Suprapubic skin (tissue), 4 donors: Measurements from ENCODE around the gene GRIK5.

Source experiments
- CTCF ChIP-seq, 2 donors: fragments of 200-600 bp in 1 of 2; fragments of 450-650 bp in 1 of 2; sonication (generic) in 1 of 2; IDR thresholded peaks; one replicate each; pipeline ENCODE4 v1.5.1; 2016 to 2019; ENCODE audit warnings: antibody characterized with exemption in 2 of 2, mild to moderate bottlenecking in 1 of 2, moderate library complexity in 1 of 2
- EP300 ChIP-seq: sonication (generic); formaldehyde crosslinking; IDR thresholded peaks from one replicate; pipeline ENCODE4 v1.6.1; 2017; ENCODE audit warnings: antibody characterized with exemption
- POLR2AphosphoS5 ChIP-seq, 3 donors: sonication (generic); formaldehyde crosslinking; IDR thresholded peaks; one replicate each; pipeline ENCODE4 v1.6.1; 2017; ENCODE audit warnings: antibody characterized with exemption in 3 of 3

GRCh38 chr19:42114412-42114811, 44.4 kb upstream of the GRIK5 start:
- TF ChIP-seq EP300, result no peak
- no peak for TF ChIP-seq POLR2AphosphoS5 (IDR thresholded peaks at IDR 0.05)
- no peak for TF ChIP-seq CTCF (IDR thresholded peaks at IDR 0.05)
